GM18858 (cell line): ENCODE data around the gene FBXL20.
"Not testable (repeated sequence)": the region's sequence is repeated elsewhere in the genome, so short reads cannot be mapped to it uniquely, and the experiment has no call there.

ENCODE experiments used
- ATAC-seq: cut with Tn5 transposase; IDR thresholded peaks from one replicate; pipeline ENCODE4 v1.9.1; 2021; ENCODE audit not compliant: unreplicated experiment

The FBXL20 gene

DNA sequence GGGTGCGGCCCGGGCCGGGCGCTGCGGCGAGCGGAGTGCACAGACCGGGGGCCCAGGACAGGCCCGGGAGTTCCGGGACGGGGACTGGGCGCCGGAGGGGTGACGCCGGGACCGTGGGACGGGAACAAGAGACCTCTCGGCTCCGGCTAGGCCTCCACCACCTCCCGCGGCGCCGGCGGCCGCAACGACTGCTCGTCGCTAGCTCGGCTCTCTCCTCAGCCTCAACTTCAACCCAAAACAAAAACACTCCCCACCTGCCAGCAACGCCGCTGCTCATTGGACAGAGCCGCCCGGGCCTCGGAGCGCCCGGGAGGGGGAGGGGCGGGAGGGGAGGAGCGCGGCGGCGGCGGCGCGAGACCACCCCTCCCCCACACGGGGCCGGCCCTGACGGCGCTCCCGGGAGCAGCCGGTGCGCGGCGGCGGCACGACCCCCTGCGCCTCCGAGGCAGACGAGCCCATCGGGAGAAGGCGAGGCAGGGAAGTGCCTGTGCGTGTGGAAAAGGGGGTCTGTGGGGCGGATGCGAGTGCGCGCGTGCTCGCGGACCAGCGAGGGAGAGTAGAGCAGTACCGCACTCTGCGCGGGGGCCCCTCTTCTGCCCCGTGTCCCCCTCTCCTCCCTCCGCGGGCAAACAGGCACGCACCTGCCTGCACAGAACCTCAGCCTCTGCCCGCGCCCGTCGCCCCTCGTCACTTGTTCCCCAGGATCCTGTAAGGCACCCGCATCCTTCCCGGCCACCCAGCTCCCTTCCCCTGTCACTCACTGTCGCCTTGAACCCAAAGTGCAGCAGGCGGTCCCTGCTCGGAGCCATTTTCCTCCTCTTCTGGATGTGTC is at the start of gene FBXL20:
Gene FBXL20, minus strand, starts transcription at position 215 of the 832 bp plus-strand sequence. CDS start 224 bp downstream, outside the sequence.
- ATAC-seq, result peak; percentile 61

DNA sequence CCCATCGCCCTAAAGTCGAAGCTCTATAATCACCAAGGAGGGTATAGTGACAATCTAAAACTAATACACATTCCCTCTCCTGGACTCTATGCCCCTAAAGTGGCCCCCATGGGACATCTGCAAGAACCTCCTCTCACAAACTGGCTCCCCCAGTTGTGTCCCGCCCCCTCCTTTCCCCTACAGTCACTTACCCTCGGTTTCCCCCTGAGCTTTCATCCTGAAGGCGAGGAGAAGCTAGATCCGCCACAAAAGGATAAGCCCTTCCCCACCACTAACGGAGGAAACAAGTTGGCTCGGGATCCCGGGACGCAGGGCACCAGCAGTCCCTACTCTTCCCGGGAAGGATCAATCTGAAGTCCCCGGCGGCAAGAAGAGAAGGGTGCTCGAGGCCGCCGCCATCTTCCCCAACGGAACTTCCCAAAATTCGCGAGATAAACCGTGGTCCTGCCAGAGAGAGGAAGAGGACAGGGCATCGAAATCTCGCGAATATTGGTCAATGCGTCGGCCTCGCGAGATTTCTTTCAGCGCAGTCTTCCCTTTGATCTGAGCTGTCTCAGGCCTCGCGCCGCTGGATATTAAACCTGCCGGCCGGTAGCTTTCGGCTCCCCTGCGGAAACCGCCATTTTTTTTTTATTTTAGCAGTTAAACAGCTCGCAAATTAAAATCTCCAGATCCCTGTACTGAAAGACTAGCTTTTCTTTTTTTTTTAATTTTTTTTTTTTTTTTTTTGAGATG is 49.6 kb upstream of the FBXL20 start, which contains the start of gene MED1:
Gene MED1, minus strand, starts transcription at position 417 of the 735 bp plus-strand sequence. Its CDS starts 201 bp downstream, at position 216.
- ATAC-seq, result peak; percentile 80

DNA sequence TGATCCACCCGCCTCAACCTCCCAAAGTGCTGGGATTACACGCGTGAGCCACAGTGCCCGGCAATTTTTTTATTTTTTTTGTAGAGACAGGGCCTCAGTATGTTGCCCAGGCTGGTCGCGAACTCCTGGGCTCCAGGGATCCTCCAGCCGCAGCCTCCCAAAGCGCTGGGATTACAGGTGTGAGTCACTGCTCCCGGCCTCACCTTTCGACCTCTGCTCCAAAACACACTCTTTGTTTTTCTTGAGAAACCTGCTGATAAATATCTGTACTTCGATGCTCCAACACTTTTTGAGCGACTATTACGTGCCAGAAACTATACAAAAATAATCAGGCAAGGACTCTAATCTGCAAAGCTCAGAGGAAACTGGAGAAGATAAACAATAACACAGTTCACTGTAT is 48.6 kb upstream of the FBXL20 start:
- no peak for ATAC-seq

DNA sequence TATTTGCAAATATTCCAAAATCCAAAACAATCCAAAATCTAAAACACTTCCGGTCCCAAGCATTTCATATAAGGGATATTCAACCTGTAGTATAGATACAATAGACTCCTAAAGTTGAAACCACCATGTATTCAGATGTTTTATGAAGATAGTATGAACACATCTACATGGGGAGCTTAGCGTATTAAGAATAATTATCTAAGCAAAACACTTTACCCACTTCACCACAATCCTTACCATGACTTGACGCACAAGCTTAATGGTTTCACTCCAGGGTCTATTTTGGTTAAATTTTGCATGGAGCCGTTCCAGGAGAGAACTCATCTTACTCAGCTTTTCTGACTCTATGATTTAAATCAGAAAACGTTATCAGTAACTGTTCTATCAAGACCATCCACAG is 46.1 kb upstream of the FBXL20 start:
- no peak for ATAC-seq

DNA sequence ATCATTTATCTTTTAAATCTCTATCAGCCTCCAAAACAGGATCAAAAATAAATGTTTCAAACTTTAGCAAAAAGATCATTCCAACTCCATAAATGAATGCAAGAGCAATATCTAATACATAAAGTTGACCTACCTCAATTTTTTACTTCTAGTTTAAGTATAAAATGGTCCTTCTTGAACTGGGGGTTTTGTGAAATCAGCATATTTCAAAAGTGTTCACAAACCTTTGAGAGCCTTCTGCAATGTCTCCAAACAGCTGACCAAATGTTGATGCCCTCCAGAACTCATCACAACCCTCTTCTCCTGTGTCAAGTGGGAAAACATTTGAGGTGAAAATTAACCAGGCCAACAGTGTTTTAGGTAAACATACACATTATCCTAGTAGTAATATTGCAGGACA is 41.9 kb upstream of the FBXL20 start:
- no peak for ATAC-seq

- ATAC-seq, result not testable (repeated sequence)
These were observed 38.4 kb upstream of the FBXL20 start for GRCh38 chr17:39439868-39440267.

GRCh38 chr17:39429600-39429999 is 28.2 kb upstream of the FBXL20 start:
- no peak for ATAC-seq

- no peak for ATAC-seq
These were observed 14.7 kb upstream of the FBXL20 start for GRCh38 chr17:39416141-39416540.

DNA sequence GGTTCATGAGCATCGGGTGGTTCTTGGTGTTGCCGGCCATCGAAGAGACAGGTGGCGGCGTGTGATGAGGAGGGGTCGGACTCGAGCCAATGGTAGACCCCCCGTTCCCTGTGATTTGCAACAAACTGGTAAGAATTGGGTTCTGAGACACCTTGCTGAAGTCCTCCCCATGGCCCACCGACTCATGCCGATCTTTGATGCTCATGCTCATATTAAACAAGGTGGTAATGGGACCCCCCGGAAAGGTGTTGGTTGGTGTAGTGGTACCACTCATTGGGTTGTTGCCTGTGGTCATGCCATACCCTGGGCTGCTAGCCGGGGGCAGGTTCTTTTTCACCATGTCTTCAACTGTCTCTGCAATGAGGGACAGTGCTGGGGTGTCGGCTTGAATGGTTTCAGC is 8.9 kb upstream of the FBXL20 start:
- ATAC-seq, result no peak

- ATAC-seq, result no peak
These were observed 6.9 kb upstream of the FBXL20 start for GRCh38 chr17:39408360-39408759.

DNA sequence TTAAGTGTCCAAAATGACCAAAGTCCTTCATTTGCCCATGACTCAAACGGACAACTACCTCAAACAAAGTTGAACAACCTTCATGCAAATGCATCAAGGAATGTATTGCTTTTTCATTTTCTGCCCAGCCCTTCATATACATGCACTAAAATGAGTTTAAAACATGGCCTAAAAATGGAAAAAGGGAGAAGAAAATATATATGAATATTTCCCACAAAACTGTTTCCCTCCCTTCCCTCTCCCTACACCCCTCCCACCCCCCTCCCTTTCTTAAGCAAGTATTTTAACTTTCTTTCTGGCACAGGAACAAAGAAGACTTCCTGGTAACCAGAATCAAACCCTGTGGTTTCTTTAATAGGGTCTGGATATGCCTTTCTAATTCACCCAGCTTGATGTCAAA is 5.5 kb upstream of the FBXL20 start:
- no peak for ATAC-seq

DNA sequence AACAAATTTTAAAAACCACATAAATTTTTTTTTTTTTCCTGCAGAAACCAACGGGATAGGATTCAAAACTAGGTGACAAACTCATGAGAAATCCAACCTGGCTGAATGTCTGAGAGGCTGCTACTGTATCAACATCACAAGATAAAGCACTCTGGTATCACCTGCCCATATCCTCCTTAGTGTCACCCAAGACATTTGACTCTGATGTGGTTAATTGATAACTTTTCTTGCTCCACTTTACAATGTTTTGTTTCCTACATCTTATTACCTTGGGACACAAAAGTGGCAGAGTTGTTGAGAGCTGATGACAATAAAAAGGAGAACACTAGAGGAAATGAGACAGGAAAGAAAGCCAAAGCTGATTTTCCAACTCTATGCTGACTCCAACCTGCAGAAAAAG is 4.0 kb upstream of the FBXL20 start:
- no peak for ATAC-seq

DNA sequence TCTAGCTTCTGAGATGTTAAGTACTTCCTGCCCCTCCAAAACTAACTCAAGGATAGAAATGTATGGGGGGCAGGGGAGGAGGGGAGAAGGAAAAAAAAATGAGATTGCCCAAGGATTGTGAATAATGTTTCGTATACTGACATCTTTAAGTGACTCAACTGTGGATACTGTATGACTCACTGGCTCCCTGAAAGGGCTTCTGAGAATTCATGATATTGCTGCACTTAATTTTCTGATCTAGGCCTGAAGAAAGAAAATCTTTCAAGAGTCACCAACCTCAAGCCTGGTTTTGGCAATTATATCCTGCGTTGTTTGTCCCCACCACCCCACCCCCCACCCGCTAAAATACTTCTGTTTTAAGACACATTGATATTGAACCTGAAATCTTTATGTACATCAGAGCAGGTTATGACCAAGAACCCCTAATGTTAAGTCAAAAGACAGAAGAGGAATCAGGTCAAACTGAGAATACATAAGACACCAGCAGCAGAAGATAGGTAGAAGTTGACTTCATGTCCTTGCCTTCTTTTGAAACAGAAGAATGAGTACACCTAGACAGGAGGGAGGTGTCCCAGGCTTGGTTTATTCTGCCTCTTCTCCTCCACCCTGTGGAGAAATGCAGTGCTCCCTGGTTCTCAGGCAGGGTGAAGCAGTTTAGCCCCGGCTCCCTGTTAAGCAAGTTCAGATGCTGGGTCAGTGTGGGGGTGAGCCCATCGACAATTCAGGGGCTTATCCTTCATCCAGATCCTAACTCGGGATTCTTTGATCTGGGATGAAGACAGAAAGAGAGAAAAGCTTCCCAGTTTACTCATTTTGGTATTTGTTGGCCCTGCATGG is 3.3 kb upstream of the FBXL20 start:
- no peak for ATAC-seq

DNA sequence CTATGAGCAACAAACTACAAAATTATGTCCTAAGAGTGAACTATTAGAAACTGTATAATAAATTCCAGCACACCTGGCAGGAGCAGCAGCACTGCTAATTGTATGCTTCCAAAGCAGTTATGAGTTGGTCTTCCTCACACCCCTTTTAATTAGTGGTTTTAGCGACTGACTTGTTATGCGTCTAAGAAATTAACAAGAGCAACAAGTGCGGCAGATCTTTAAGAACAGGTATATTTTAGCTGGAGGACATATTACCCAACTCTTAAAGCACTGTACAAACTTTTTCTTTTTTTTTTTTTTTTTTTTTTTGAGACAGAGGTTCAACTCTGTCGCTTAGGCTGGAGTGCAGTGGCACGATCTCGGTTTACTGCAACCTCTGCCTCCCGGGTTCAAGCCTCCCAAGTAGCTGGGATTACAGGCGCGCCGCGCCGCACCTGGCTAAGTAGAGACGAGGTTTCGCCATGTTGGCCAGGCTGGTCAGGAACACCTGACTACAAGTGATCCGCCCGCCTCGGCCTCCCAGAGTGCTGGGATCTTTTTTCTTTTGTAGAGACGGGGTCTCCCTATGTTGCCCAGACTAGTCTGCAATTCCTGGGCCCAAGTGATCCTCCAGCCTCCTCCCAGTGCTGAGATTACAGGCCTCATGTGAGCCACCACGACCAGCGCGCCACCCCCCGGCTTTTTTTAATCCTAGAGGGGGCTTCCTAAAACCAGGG is 1.6 kb upstream of the FBXL20 start:
- ATAC-seq, result no peak

- ATAC-seq, result no peak
These were observed 941 bp upstream of the FBXL20 start for GRCh38 chr17:39402244-39402889.

DNA sequence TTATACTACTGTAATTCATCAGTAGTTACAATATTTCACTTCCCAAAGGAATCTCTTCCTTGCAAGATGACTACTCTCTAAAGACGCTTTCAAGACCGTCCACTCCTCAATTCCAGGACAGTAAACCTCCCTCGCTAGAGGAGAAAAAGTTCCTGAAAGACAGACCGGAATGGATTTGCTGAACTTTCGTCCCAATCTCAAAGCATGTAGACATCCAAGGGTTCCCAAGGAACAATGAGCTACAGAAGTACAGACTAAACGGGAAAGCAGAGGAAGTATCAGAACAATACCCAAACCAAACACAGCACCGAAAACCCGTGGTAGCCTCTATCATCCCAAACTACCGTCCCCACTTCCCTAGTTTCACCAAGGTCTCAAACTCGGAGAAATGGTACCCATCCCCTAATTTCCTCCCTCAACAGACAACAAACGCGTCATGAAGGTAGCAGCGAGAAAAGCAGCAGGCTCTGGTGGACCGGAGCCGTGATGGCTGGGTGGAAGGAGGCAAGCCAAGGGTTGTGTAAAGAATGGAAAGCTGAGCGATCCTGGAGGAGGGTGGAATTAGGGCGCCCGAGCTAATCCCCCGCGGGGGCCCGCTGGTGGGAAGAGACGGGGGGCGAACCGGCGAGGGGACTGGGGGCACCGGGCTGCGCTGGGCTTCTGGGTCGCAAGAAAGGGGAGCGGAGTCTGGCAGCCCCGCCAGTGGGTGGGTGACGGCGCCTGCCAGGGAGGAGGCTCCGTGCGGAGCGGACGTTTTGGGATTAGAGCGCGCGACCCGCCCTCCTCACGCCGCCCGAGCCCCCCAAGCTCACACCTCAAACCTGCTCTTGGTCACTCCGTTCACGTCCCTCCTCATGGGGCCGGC is 647 bp downstream of the FBXL20 start:
- ATAC-seq, result no peak

GRCh38 chr17:39399791-39400190 is 1.6 kb downstream of the FBXL20 start:
- no peak for ATAC-seq

DNA sequence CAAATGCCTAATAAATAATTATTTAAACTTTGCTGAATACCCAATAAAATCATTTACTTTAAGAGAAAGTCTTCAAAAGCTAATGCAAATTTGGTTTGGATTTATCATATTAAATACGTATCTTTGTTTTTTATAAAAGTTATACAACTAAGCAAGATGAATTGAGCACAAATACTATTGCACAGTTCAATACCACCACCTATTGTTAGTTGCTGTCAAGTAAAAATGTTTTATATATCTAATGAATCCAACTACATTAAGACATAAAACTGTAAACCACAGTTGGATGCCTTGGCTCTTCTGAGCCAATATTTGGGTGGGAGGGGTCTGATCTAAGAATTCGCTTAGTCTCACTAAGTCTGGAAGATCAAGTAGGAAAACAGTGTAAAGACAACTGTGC is 7.7 kb downstream of the FBXL20 start:
- ATAC-seq, result no peak

GRCh38 chr17:39391448-39391847 is 10.0 kb downstream of the FBXL20 start:
- ATAC-seq, result no peak
